ENCODE results near the gene RUFY2. TPM values are rescaled to one million over a fixed set of nuclear protein-coding genes. Genes with fewer than 3 reads are reported as not detected.

RUFY2 gene
- total RNA-seq, 4 donors from 2014 or later, result 18.0 to 53.6 (median 29.0) TPM

DNA sequence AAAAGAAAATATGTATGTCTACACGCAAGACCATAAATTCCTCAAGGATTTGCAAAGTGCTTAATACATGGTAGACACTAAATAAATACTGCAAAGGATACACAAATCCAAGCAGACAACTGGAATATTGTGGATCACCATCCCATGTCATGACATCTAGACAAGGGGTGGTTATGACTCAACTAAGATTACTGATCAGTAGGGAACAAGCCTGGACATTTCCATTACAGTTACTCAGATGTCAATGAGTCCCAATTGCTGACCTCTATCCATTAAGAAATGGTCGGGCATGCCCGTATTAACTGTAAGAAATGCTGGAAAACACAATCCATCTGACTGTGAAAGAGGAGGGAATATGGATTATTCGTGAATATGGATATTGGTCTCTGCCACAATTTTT lies 27.6 kb upstream of the RUFY2 start:
- no peak overlapping the region for H3K27ac ChIP-seq
- H3K27me3 ChIP-seq, result no peaks in the 10 kb centered on the region
- no peaks in the 10 kb centered on the region for H3K4me1 ChIP-seq
- H3K36me3 ChIP-seq, result no peaks in the 10 kb centered on the region
- H3K4me3 ChIP-seq, result no peak overlapping the region
- no peaks in the 10 kb centered on the region for H3K9me3 ChIP-seq
- TF ChIP-seq POLR2A (IDR thresholded peaks at IDR 0.05), result no peak
- TF ChIP-seq, protein P1, sequence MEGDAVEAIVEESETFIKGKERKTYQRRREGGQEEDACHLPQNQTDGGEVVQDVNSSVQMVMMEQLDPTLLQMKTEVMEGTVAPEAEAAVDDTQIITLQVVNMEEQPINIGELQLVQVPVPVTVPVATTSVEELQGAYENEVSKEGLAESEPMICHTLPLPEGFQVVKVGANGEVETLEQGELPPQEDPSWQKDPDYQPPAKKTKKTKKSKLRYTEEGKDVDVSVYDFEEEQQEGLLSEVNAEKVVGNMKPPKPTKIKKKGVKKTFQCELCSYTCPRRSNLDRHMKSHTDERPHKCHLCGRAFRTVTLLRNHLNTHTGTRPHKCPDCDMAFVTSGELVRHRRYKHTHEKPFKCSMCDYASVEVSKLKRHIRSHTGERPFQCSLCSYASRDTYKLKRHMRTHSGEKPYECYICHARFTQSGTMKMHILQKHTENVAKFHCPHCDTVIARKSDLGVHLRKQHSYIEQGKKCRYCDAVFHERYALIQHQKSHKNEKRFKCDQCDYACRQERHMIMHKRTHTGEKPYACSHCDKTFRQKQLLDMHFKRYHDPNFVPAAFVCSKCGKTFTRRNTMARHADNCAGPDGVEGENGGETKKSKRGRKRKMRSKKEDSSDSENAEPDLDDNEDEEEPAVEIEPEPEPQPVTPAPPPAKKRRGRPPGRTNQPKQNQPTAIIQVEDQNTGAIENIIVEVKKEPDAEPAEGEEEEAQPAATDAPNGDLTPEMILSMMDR (IDR thresholded peaks at IDR 0.05), result no peak
- DNase-seq, result no peak

DNA sequence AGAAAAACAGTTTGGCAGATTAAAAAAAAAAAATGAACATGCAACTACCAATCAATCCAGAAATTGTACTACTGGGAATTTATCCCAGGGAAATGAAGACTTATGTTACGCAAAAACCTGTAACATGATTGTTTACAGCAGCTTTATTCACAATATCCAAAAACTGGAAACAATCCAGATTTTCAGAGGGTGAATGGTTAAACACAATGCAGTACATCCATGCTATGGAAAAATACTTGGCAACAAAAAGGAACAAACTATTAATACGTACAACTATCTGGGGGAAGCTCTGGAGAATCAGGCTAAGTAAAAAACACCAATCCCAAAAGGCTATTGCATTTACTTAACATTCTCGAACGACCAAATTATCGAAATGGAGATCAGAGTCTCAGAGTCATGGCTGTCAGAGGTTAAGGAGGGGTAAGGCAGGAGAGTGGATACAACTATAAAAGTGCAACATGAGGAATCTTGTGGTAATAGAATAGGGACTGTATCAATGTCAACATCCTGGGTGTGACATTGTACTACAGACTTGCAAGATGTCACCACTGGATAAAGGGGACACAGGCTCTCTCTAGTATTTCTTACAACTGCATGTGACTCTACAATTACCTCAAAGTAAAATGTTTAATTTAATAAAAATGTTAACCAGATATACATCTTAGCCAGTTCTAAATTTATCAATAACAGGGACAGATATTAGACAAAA lies 21.5 kb upstream of the RUFY2 start:
- H3K4me3 ChIP-seq, result no peak overlapping the region
- H3K9me3 ChIP-seq, result no peaks in the 10 kb centered on the region
- no peaks in the 10 kb centered on the region for H3K4me1 ChIP-seq
- TF ChIP-seq, protein P1 (IDR thresholded peaks at IDR 0.05), result no peak
- TF ChIP-seq POLR2A (IDR thresholded peaks at IDR 0.05), result no peak
- no peaks in the 10 kb centered on the region for H3K36me3 ChIP-seq
- H3K27me3 ChIP-seq, result no peaks in the 10 kb centered on the region
- H3K27ac ChIP-seq, result no peak overlapping the region
- no peak for DNase-seq

DNA sequence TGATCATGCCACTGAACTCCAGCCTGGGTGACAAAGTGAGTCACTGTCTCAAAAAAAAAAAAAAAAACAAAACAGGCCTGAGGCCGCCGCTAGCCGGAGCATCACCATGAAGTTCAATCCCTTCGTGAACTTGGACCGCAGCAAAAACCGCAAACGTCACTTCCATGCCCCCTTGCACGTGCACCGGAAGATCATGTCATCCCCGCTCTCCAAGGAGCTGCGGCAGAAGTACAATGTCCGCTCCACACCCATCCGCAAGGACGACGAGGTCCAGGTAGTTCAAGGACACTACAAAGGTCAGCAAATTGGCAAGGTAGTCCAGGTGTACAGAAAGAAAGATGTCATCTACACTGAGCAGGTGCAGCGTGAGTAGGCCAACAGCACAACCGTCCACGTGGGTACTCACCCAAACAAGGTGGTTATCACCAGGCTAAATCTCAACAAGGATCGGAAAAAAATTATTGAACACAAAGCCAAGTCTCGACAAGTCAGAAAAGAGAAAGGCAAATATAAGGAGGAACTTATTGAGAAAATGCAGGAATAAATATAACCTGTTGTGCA lies 17.5 kb upstream of the RUFY2 start:
- no peak overlapping the region for H3K4me3 ChIP-seq
- H3K36me3 ChIP-seq, result no peaks in the 10 kb centered on the region
- H3K27ac ChIP-seq, result no peak overlapping the region
- DNase-seq, result no peak
- H3K9me3 ChIP-seq, result no peaks in the 10 kb centered on the region
- H3K27me3 ChIP-seq, result no peaks in the 10 kb centered on the region
- TF ChIP-seq, protein P1 (IDR thresholded peaks at IDR 0.05), result no peak
- TF ChIP-seq POLR2A (IDR thresholded peaks at IDR 0.05), result no peak
- no peaks in the 10 kb centered on the region for H3K4me1 ChIP-seq

DNA sequence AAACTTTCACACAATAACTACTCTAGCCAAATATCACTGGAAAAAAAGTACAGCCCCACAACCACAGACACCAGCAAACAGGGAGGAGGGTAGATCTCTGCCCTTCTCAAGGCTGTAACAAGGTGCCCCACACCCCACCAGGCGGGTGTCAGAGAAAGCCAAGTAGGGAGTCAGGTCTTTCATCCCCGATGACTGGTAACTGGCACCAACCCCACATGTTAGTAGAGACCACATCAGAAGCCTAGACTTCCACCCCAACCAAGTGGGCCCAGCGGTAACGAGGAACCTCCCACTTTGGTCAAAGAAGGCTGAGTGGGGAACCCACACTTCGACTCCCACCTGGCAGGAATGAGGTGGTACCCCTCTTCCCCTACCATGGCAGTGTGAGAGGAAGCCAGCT lies 16.4 kb upstream of the RUFY2 start:
- TF ChIP-seq POLR2A (IDR thresholded peaks at IDR 0.05), result no peak
- TF ChIP-seq, protein P1 (IDR thresholded peaks at IDR 0.05), result no peak
- H3K4me3 ChIP-seq, result no peak overlapping the region
- no peak overlapping the region for H3K27ac ChIP-seq
- no peaks in the 10 kb centered on the region for H3K9me3 ChIP-seq
- no peaks in the 10 kb centered on the region for H3K27me3 ChIP-seq
- no peaks in the 10 kb centered on the region for H3K36me3 ChIP-seq
- no peak for DNase-seq
- no peaks in the 10 kb centered on the region for H3K4me1 ChIP-seq

DNA sequence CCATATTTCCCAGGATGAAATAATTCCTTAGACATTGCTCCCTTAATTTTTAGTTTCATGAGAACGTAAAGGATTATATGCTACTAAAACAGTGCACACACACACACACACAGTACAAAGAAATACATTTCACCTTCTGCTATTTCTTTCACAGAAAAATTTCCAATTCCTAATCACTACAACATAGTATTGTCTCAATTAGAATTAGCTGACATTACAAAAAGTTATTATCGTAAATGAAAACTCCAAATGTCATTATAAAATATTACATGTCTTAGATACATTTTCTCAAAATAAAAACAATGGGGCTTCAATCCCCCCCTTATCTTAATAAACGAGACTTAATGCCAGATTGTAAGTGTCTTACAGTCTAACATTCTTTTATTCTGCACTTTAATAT lies 12.3 kb upstream of the RUFY2 start:
- no peaks in the 10 kb centered on the region for H3K9me3 ChIP-seq
- H3K4me1 ChIP-seq, result no peaks in the 10 kb centered on the region
- no peaks in the 10 kb centered on the region for H3K36me3 ChIP-seq
- no peak overlapping the region for H3K27ac ChIP-seq
- no peaks in the 10 kb centered on the region for H3K27me3 ChIP-seq
- TF ChIP-seq, protein P1 (IDR thresholded peaks at IDR 0.05), result no peak
- no peak for TF ChIP-seq POLR2A (IDR thresholded peaks at IDR 0.05)
- no peak overlapping the region for H3K4me3 ChIP-seq
- DNase-seq, result no peak

Data from Peyer's patch (tissue), 4 donors.